OCI-LY1 (cell line): ENCODE data around the gene PTH2R.

Experiments
- H2AFZ ChIP-seq: fragments of 200-600 bp; sonication (generic), shearing (Covaris generic); 2 replicates; pipeline ENCODE4 v1.6.0; 2014; ENCODE audit warnings: antibody characterized with exemption, mild to moderate bottlenecking, low read length
- H3F3A ChIP-seq: fragments of 200-600 bp; sonication (generic), shearing (Covaris generic); 2 replicates; pipeline ENCODE4 v1.6.0; 2014; ENCODE audit warnings: mild to moderate bottlenecking, antibody characterized with exemption, low read length, moderate library complexity; ENCODE audit not compliant: insufficient read depth
- H3K27ac ChIP-seq: fragments of 200-600 bp; sonication (generic); 2 replicates; pipeline ENCODE4 v1.5.1; 2014; ENCODE audit warnings: low read length, mixed run types, mild to moderate bottlenecking, low read depth; ENCODE audit not compliant: poor library complexity, severe bottlenecking
- H3K27me3 ChIP-seq: fragments of 200-600 bp; sonication (generic); 2 replicates; pipeline ENCODE4 v1.6.0; 2014; ENCODE audit warnings: antibody characterized with exemption, mild to moderate bottlenecking, low read length, moderate library complexity; ENCODE audit not compliant: insufficient read depth
- H3K36me3 ChIP-seq: fragments of 200-600 bp; sonication (generic); 2 replicates; pipeline ENCODE4 v1.6.1; 2014; ENCODE audit warnings: mild to moderate bottlenecking, antibody characterized with exemption, low read length, moderate library complexity, mixed read lengths; ENCODE audit not compliant: insufficient read depth
- H3K4me1 ChIP-seq: fragments of 200-600 bp; sonication (generic); 2 replicates; pipeline ENCODE4 v1.5.1; 2014; ENCODE audit warnings: mild to moderate bottlenecking, low read length, moderate library complexity; ENCODE audit not compliant: insufficient read depth, severe bottlenecking
- H3K4me2 ChIP-seq: fragments of 200-600 bp; sonication (generic), shearing (Covaris generic); 2 replicates; pipeline ENCODE4 v1.6.1; 2014; ENCODE audit warnings: low read length
- H3K4me3 ChIP-seq: fragments of 200-600 bp; sonication (generic); 2 replicates; pipeline ENCODE4 v1.5.1; 2014; ENCODE audit warnings: low read length, low read depth, mild to moderate bottlenecking, mixed read lengths; ENCODE audit not compliant: poor library complexity, severe bottlenecking
- H3K79me2 ChIP-seq: fragments of 200-600 bp; shearing (Covaris generic); 2 replicates; pipeline ENCODE4 v1.6.1; 2016; ENCODE audit warnings: mixed run types, low read length, mixed read lengths; ENCODE audit not compliant: insufficient read depth
- H3K9ac ChIP-seq: fragments of 200-600 bp; sonication (generic), shearing (Covaris generic); 2 replicates; pipeline ENCODE4 v1.6.1; 2014; ENCODE audit warnings: mild to moderate bottlenecking, low read length, mixed read lengths
- H3K9me2 ChIP-seq: fragments of 200-600 bp; sonication (generic), shearing (Covaris generic); 2 replicates; pipeline ENCODE4 v1.6.1; 2014; ENCODE audit warnings: low read depth, mild to moderate bottlenecking, low read length, mixed read lengths
- H3K9me3 ChIP-seq: fragments of 200-600 bp; shearing (Covaris generic); 2 replicates; pipeline ENCODE4 v1.6.1; 2014; ENCODE audit warnings: low read length, mixed read lengths
- H4K20me1 ChIP-seq: fragments of 200-600 bp; sonication (generic), shearing (Covaris generic); 2 replicates; pipeline ENCODE4 v1.6.0; 2016; ENCODE audit warnings: mild to moderate bottlenecking, low read length; ENCODE audit not compliant: insufficient read depth
- CTCF ChIP-seq: fragments of 200-600 bp; sonication (generic), shearing (Covaris generic); IDR thresholded peaks from 2 replicates; pipeline ENCODE4 v1.5.1; 2017; ENCODE audit warnings: mild to moderate bottlenecking, antibody characterized with exemption, low read length, moderate library complexity, mixed read lengths
- EZH2 ChIP-seq: fragments of 200-600 bp; sonication (generic), shearing (Covaris generic); IDR thresholded peaks from 2 replicates; pipeline ENCODE4 v1.8.0; 2017; ENCODE audit warnings: borderline replicate concordance, mixed run types, mild to moderate bottlenecking, antibody characterized with exemption, low read length, moderate library complexity, mixed read lengths

PTH2R gene

DNA sequence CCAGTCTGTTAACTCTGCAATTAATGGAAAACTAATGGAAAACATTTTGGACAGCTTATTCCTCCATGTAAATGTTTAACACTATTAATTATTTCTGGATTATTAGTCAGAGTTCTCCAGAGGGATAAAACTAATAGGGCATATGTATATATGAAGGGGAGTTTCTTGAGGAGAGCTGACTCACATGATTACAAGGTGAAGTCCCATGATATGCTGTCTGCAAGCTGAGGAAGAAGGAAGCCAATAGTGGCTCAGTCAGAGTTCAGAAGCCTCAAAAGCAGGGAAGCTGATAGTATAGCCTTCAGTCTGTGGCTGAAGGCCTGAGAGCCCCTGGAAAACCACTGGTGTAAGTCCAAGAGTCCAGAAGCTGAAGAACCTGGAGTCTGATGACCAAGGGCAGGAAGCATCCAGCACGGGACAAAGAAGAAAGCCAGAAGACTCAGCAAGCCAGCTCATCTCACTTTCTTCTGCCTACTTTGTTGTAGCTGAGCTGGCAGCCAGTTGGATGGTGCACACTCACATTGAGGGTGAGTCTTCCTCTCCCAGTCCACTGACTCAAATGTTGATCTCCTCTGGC is 136.0 kb downstream of the PTH2R start:
- Histone ChIP-seq H3K27ac (no peak overlapping the region), H3K4me2 (no peak overlapping the region), H3K9ac (no peak overlapping the region), H3K9me3 (no peaks in the 10 kb centered on the region), H3K36me3 (no peaks in the 10 kb centered on the region), H3F3A (no peaks in the 10 kb centered on the region; the same call in 1 of the 2 replicates), H2AFZ (no peak overlapping the region), H3K79me2 (no peaks in the 10 kb centered on the region), H3K4me3 (no peak overlapping the region), H3K27me3 (no peaks in the 10 kb centered on the region), H3K9me2 (no peaks in the 10 kb centered on the region), H3K4me1 (no peaks in the 10 kb centered on the region), H4K20me1 (no peaks in the 10 kb centered on the region)
- no peak for TF ChIP-seq EZH2
- no peak for TF ChIP-seq CTCF
